NCI-H2081 treated with DMSO at 0.1 percent for 48 hours (cell line): ENCODE results near the gene RBMS1.
"Not testable (repeated sequence)": the region's sequence is repeated elsewhere in the genome, so short reads cannot be mapped to it uniquely, and the experiment has no call there.

ENCODE experiments used
- DNase-seq: peaks from one replicate; lab custom pipeline; 2025; lab: John Stamatoyannopoulos, UW

RBMS1 gene

GRCh38 chr2:160469621-160470204 lies 23.9 kb downstream of the RBMS1 start:
- DNase-seq = no peak

- DNase-seq = no peak
Observed at GRCh38 chr2:160469164-160469563, 24.4 kb downstream of the RBMS1 start.

- no peak for DNase-seq
Observed at GRCh38 chr2:160467086-160467485, 26.5 kb downstream of the RBMS1 start.

GRCh38 chr2:160465406-160465805 lies 28.2 kb downstream of the RBMS1 start:
- DNase-seq = no peak

- no peak for DNase-seq
Observed at GRCh38 chr2:160465002-160465401, 28.6 kb downstream of the RBMS1 start.

- DNase-seq = no peak
Observed at GRCh38 chr2:160464017-160464416, 29.6 kb downstream of the RBMS1 start.

- no peak for DNase-seq
Observed at GRCh38 chr2:160463245-160463644, 30.4 kb downstream of the RBMS1 start.

- no peak for DNase-seq
Observed at GRCh38 chr2:160460333-160460731, 33.3 kb downstream of the RBMS1 start.

- DNase-seq = no peak
Observed at GRCh38 chr2:160459538-160460332, 33.9 kb downstream of the RBMS1 start.

GRCh38 chr2:160458718-160459453 lies 34.7 kb downstream of the RBMS1 start:
- no peak for DNase-seq

GRCh38 chr2:160457588-160457987 lies 36.0 kb downstream of the RBMS1 start:
- DNase-seq = no peak

- DNase-seq = no peak
Observed at GRCh38 chr2:160454070-160454797, 39.4 kb downstream of the RBMS1 start.

- no peak for DNase-seq
Observed at GRCh38 chr2:160453111-160453820, 40.3 kb downstream of the RBMS1 start.

GRCh38 chr2:160450486-160450885 lies 43.1 kb downstream of the RBMS1 start:
- no peak for DNase-seq

- DNase-seq = not testable (repeated sequence)
Observed at GRCh38 chr2:160448821-160449220, 44.8 kb downstream of the RBMS1 start.

GRCh38 chr2:160445673-160446072 lies 47.9 kb downstream of the RBMS1 start:
- DNase-seq = no peak

- DNase-seq = no peak
Observed at GRCh38 chr2:160442603-160443002, 51.0 kb downstream of the RBMS1 start.

GRCh38 chr2:160440888-160441287 lies 52.7 kb downstream of the RBMS1 start:
- no peak for DNase-seq

GRCh38 chr2:160439038-160439437 lies 54.6 kb downstream of the RBMS1 start:
- DNase-seq = not testable (repeated sequence)

GRCh38 chr2:160437273-160437672 lies 56.3 kb downstream of the RBMS1 start:
- no peak for DNase-seq

- DNase-seq = no peak
Observed at GRCh38 chr2:160434254-160434948, 59.2 kb downstream of the RBMS1 start.
